Stimulated activated CD4-positive, alpha-beta T cell treated with anti-CD3 and anti-CD28 coated beads, Interleukin-1b, Interleukin-23, amount 100 ng/mL, for 48 hours (primary cell): ENCODE measurements around the gene PRELID3B.

Experiments
- DNase-seq: peaks from one replicate; pipeline ENCODE4 v3.0.0-alpha.2; 2020

PRELID3B gene

GRCh38 chr20:58990651-58991445, 51.7 kb downstream of the PRELID3B start:
- no peak for DNase-seq

GRCh38 chr20:58989196-58989595, 53.4 kb downstream of the PRELID3B start:
- DNase-seq: no peak

- no peak for DNase-seq
These were observed 54.1 kb downstream of the PRELID3B start for GRCh38 chr20:58988565-58988882.

GRCh38 chr20:58987790-58988564, 54.6 kb downstream of the PRELID3B start:
- no peak for DNase-seq

- DNase-seq: no peak
These were observed 55.5 kb downstream of the PRELID3B start for GRCh38 chr20:58986968-58987517.

- DNase-seq: no peak
These were observed 56.2 kb downstream of the PRELID3B start for GRCh38 chr20:58986286-58986967.

GRCh38 chr20:58985656-58986055, 56.9 kb downstream of the PRELID3B start:
- DNase-seq: no peak

GRCh38 chr20:58984691-58985090, 57.9 kb downstream of the PRELID3B start:
- DNase-seq: no peak
